ENCODE data around the gene CC2D2A.

DNA sequence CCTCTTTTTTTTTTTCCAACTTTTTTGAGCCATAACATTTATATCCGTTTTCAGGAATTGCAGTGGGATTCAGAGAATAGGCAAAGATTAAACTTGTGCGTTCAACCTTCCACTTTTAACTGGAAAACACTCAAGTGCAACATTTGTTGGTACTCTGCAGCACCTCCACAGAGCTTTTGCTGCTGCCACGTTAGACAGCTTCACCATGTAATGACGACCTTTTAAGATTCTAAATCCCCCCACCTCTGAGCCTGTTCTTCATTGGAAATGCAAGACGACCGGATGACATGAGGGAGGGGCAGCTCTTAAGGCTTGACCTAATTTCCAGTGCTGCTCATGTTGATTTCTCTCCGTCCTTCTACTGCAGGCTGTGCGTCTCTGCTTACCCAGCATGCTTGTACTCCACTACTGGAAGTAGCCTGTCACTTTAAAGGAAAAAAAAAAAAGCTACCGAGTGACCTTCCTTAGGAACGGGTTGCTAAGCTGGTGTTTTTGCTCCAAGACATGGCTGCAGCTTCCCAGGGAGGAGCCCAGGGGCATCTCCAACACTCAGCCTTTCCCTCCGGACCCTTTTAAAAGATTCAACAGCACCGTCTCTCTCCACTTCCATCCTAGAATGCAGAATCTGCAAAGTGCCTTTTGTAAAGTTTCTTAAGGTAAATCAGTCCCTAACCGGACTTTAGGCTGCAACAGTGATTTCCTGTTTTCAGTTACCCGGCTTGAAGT is at the start of gene CC2D2A:
- TF ChIP-seq POLR2AphosphoS5 (IDR thresholded peaks at IDR 0.05; ENCODE audit: low read depth, low read length) (no peak), TAF1 (IDR thresholded peaks at IDR 0.05; ENCODE audit: low read depth, low read length) (no peak), POLR2A (IDR thresholded peaks at IDR 0.05; ENCODE audit: low read depth, low read length) (no peak), SPI1 (IDR thresholded peaks at IDR 0.05; ENCODE audit: low read depth, low read length) (no peak), POU2F2 (IDR thresholded peaks at IDR 0.05; ENCODE audit: low read depth, low read length) (no peak)

All from GM12891 (cell line).